Measurements from ENCODE around the gene WRNIP1. TPM values are rescaled to one million over a fixed set of nuclear protein-coding genes. Genes with fewer than 3 reads are reported as not detected.

WRNIP1 gene
- total RNA-seq, 1 donor from 2014 or later: 25.3 TPM

DNA sequence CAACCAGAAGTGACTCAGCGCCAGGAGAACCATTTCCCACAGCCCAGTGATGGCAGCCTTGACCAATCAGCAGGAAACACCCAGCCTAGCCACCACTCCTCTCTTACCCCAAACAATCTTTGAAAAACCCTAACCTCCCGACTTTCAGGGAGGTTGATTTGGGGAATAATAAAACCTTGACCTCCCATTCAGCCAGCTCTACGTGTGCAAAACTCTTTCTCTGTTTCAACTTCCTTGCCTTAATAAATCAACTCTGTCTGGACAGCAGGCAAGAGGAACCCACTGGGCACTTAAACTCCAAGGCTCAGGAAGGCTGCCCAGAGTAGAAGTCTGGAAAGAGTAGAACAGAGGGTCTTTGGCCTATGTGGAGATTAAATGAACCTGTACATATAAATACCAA, 41.5 kb downstream of the WRNIP1 start:
- H3K9me3 ChIP-seq (ENCODE audit: low read depth): no peaks in the 10 kb centered on the region
- no peaks in the 10 kb centered on the region for H3K79me2 ChIP-seq (ENCODE audit: low read depth)
- no peak for TF ChIP-seq EZH2 (IDR thresholded peaks at IDR 0.05)
- TF ChIP-seq EZH2phosphoT487 (IDR thresholded peaks at IDR 0.05): no peak
- no peak for TF ChIP-seq CTCF (IDR thresholded peaks at IDR 0.05)
- H3K4me1 Mint-ChIP-seq: no peaks in the 10 kb centered on the region
- no peaks in the 10 kb centered on the region for H4K20me1 ChIP-seq (ENCODE audit: low read depth)
- H3K4me3 ChIP-seq: no peak overlapping the region
- peaks cover 4% of the 10 kb centered on the region for H3K4me1 ChIP-seq
- H3K36me3 ChIP-seq: no peaks in the 10 kb centered on the region
- H3K9ac ChIP-seq: no peak overlapping the region
- H3K9me3 Mint-ChIP-seq: no peaks in the 10 kb centered on the region
- no peak overlapping the region for H3K27ac ChIP-seq
- DNase-seq (ENCODE audit: low spot score): no peak
- no peaks in the 10 kb centered on the region for H3F3A ChIP-seq (ENCODE audit: low read depth)
- no peak overlapping the region for H2AFZ ChIP-seq (replicated peaks)
- H3K27ac Mint-ChIP-seq: peak overlapping the region; percentile 27
- H3K36me3 Mint-ChIP-seq: no peaks in the 10 kb centered on the region
- no peaks in the 10 kb centered on the region for H3K27me3 ChIP-seq
- H3K4me3 Mint-ChIP-seq: no peak overlapping the region
- H3K4me2 ChIP-seq: no peak overlapping the region
- H3K27me3 Mint-ChIP-seq (ENCODE audit: insufficient read depth, low read depth): peaks cover 4% of the 10 kb centered on the region

GRCh38 chr6:2807342-2808090, 42.3 kb downstream of the WRNIP1 start:
- H3K27ac ChIP-seq: no peak overlapping the region
- no peaks in the 10 kb centered on the region for H3K79me2 ChIP-seq (ENCODE audit: low read depth)

GRCh38 chr6:2809015-2809414, 43.8 kb downstream of the WRNIP1 start:
- Mint-ChIP-seq H3K27me3 (ENCODE audit: insufficient read depth, low read depth) (peaks cover 4% of the 10 kb centered on the region), H3K9me3 (no peaks in the 10 kb centered on the region), H3K27ac (no peak overlapping the region), H3K4me3 (no peak overlapping the region), H3K4me1 (no peaks in the 10 kb centered on the region), H3K36me3 (peaks cover 2% of the 10 kb centered on the region)
- no peaks in the 10 kb centered on the region for H3F3A ChIP-seq (ENCODE audit: low read depth)
- TF ChIP-seq EZH2 (IDR thresholded peaks at IDR 0.05): no peak
- no peak for TF ChIP-seq CTCF (IDR thresholded peaks at IDR 0.05)
- TF ChIP-seq EZH2phosphoT487 (IDR thresholded peaks at IDR 0.05): no peak
- H4K20me1 ChIP-seq (ENCODE audit: low read depth): no peaks in the 10 kb centered on the region
- H3K27ac ChIP-seq: no peak overlapping the region
- H3K4me3 ChIP-seq: no peak overlapping the region
- H3K4me1 ChIP-seq: no peaks in the 10 kb centered on the region
- H2AFZ ChIP-seq (replicated peaks): no peak overlapping the region
- H3K9me3 ChIP-seq (ENCODE audit: low read depth): no peaks in the 10 kb centered on the region
- H3K9ac ChIP-seq: no peak overlapping the region
- H3K79me2 ChIP-seq (ENCODE audit: low read depth): no peaks in the 10 kb centered on the region
- no peaks in the 10 kb centered on the region for H3K27me3 ChIP-seq
- H3K4me2 ChIP-seq: no peak overlapping the region
- no peaks in the 10 kb centered on the region for H3K36me3 ChIP-seq
- no peak for DNase-seq (ENCODE audit: low spot score)

More at GRCh38 chr6:2807342-2808090, 42.3 kb downstream of the WRNIP1 start:
- Histone ChIP-seq H3K36me3 (no peaks in the 10 kb centered on the region), H2AFZ (replicated peaks) (no peak overlapping the region), H3K9ac (no peak overlapping the region), H4K20me1 (ENCODE audit: low read depth) (no peaks in the 10 kb centered on the region), H3K4me3 (no peak overlapping the region), H3K9me3 (ENCODE audit: low read depth) (no peaks in the 10 kb centered on the region), H3F3A (ENCODE audit: low read depth) (no peaks in the 10 kb centered on the region), H3K4me1 (no peaks in the 10 kb centered on the region), H3K27me3 (no peaks in the 10 kb centered on the region), H3K4me2 (no peak overlapping the region)
- Mint-ChIP-seq H3K36me3 (no peaks in the 10 kb centered on the region), H3K4me3 (no peak overlapping the region), H3K27me3 (ENCODE audit: insufficient read depth, low read depth) (peaks cover 4% of the 10 kb centered on the region), H3K27ac (no peak overlapping the region), H3K9me3 (no peaks in the 10 kb centered on the region), H3K4me1 (no peaks in the 10 kb centered on the region)
- TF ChIP-seq CTCF (IDR thresholded peaks at IDR 0.05) (no peak), EZH2 (IDR thresholded peaks at IDR 0.05) (no peak), EZH2phosphoT487 (IDR thresholded peaks at IDR 0.05) (no peak)
- DNase-seq (ENCODE audit: low spot score): no peak

All from neural progenitor cell (in vitro differentiated cells).